ENCODE measurements around the gene LHPP. TPM values are rescaled to one million over a fixed set of nuclear protein-coding genes. Genes with fewer than 3 reads are reported as not detected.

LHPP gene
- total and polyA plus RNA-seq, 4 donors: 15.0 to 58.3 (median 35.9) TPM

DNA sequence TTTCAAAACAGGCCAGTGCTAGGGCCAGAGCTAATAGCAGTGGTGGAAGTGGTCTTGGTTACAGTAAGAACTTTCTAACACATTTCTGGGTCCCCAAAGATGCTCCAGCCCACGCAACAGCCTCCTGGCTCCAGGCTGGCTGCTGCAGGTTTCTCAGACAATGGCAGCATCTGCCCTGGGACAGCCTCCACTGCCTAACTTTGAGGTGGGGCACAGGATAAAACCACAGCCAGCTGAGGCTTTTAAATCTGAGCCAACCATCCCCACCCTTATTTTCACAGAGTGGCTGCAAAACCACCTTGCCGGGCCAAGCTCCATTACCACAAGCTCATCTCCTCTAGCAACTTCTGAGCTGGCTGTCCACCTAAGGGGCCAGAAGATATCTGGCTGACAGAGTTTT is 197.8 kb downstream of the LHPP start:
- H3K36me3 ChIP-seq (ENCODE audit: control insufficient read depth, insufficient read depth, low read length): peaks cover 52% of the 10 kb centered on the region
- no peak overlapping the region for H3K4me3 ChIP-seq (ENCODE audit: low read depth, low read length)
- H3K9me3 ChIP-seq (ENCODE audit: control insufficient read depth, insufficient read depth, low read length): no peaks in the 10 kb centered on the region
- DNase-seq (ENCODE audit: low read depth in 4 of 6, low spot score in 6 of 6): no peak
- H3K27ac ChIP-seq (ENCODE audit: low read depth, low read length): no peak overlapping the region
- H3K4me1 ChIP-seq (ENCODE audit: control insufficient read depth, insufficient read depth, low read length): peaks cover 31% of the 10 kb centered on the region
- H3K27me3 ChIP-seq (ENCODE audit: control insufficient read depth, insufficient read depth, low read length): no peaks in the 10 kb centered on the region
- 86% methylated on average over 2 of the region's 2 CpGs for WGBS (ENCODE audit: insufficient coverage)

GRCh38 chr10:124660404-124661125 is 198.9 kb downstream of the LHPP start:
- no peak overlapping the region for H3K27ac ChIP-seq (ENCODE audit: low read depth, low read length)
- no peak for DNase-seq (ENCODE audit: low read depth in 4 of 6, low spot score in 6 of 6)
- H3K9me3 ChIP-seq (ENCODE audit: control insufficient read depth, insufficient read depth, low read length): no peaks in the 10 kb centered on the region
- no peak overlapping the region for H3K4me3 ChIP-seq (ENCODE audit: low read depth, low read length)
- no peaks in the 10 kb centered on the region for H3K27me3 ChIP-seq (ENCODE audit: control insufficient read depth, insufficient read depth, low read length)
- 94% methylated on average over 10 of the region's 12 CpGs for WGBS (ENCODE audit: insufficient coverage)
- peaks cover 22% of the 10 kb centered on the region for H3K4me1 ChIP-seq (ENCODE audit: control insufficient read depth, insufficient read depth, low read length)
- H3K36me3 ChIP-seq (ENCODE audit: control insufficient read depth, insufficient read depth, low read length): peaks cover 52% of the 10 kb centered on the region

- H3K27ac ChIP-seq (ENCODE audit: low read depth, low read length): no peak overlapping the region
These were observed 200.1 kb downstream of the LHPP start for GRCh38 chr10:124661660-124662180.

GRCh38 chr10:124663228-124663627 is 201.6 kb downstream of the LHPP start:
- Histone ChIP-seq H3K4me3 (ENCODE audit: low read depth, low read length) (no peak overlapping the region), H3K27ac (ENCODE audit: low read depth, low read length) (no peak overlapping the region), H3K27me3 (ENCODE audit: control insufficient read depth, insufficient read depth, low read length) (no peaks in the 10 kb centered on the region), H3K4me1 (ENCODE audit: control insufficient read depth, insufficient read depth, low read length) (peaks cover 26% of the 10 kb centered on the region), H3K9me3 (ENCODE audit: control insufficient read depth, insufficient read depth, low read length) (no peaks in the 10 kb centered on the region), H3K36me3 (ENCODE audit: control insufficient read depth, insufficient read depth, low read length) (peaks cover 63% of the 10 kb centered on the region)
- DNase-seq (ENCODE audit: low read depth in 4 of 6, low spot score in 6 of 6): no peak
- 88% methylated on average over 6 of the region's 8 CpGs for WGBS (ENCODE audit: insufficient coverage)

More at GRCh38 chr10:124661660-124662180, 200.1 kb downstream of the LHPP start:
- Histone ChIP-seq H3K4me3 (ENCODE audit: low read depth, low read length) (no peak overlapping the region), H3K36me3 (ENCODE audit: control insufficient read depth, insufficient read depth, low read length) (peaks cover 55% of the 10 kb centered on the region), H3K27me3 (ENCODE audit: control insufficient read depth, insufficient read depth, low read length) (no peaks in the 10 kb centered on the region), H3K9me3 (ENCODE audit: control insufficient read depth, insufficient read depth, low read length) (no peaks in the 10 kb centered on the region), H3K4me1 (ENCODE audit: control insufficient read depth, insufficient read depth, low read length) (peaks cover 22% of the 10 kb centered on the region)
- WGBS (ENCODE audit: insufficient coverage): 96% methylated on average over 9 of the region's 9 CpGs
- no peak for DNase-seq (ENCODE audit: low read depth in 4 of 6, low spot score in 6 of 6)

Other genes with a start within 250 kb of the LHPP start
- gene OAT, start 42.9 kb upstream of the LHPP start, total RNA-seq: 100 to 1,000 TPM; 137 to 231 TPM
- 100 to 1,000 TPM; 153 to 183 TPM for gene OAT, start 42.9 kb upstream of the LHPP start, polyA plus RNA-seq (ENCODE audit: insufficient read length in 2 of 2)
- 1 to 10 TPM in 1 of 2 donors, under 1 TPM in 1; 0.79 to 1.3 TPM for gene NKX1-2, start 11.8 kb upstream of the LHPP start, total RNA-seq
- 1 to 10 TPM; 1.9 to 2.0 TPM for gene NKX1-2, start 11.8 kb upstream of the LHPP start, polyA plus RNA-seq (ENCODE audit: insufficient read length in 2 of 2)

Data from spinal cord (tissue), 10 donors.